ENCODE measurements around the gene SLC36A3. TPM values are rescaled to one million over a fixed set of nuclear protein-coding genes. Genes with fewer than 3 reads are reported as not detected.

Gene SLC36A3
- total RNA-seq, 2 donors from 2014 or later = 0.28 TPM; not detected in 1

DNA sequence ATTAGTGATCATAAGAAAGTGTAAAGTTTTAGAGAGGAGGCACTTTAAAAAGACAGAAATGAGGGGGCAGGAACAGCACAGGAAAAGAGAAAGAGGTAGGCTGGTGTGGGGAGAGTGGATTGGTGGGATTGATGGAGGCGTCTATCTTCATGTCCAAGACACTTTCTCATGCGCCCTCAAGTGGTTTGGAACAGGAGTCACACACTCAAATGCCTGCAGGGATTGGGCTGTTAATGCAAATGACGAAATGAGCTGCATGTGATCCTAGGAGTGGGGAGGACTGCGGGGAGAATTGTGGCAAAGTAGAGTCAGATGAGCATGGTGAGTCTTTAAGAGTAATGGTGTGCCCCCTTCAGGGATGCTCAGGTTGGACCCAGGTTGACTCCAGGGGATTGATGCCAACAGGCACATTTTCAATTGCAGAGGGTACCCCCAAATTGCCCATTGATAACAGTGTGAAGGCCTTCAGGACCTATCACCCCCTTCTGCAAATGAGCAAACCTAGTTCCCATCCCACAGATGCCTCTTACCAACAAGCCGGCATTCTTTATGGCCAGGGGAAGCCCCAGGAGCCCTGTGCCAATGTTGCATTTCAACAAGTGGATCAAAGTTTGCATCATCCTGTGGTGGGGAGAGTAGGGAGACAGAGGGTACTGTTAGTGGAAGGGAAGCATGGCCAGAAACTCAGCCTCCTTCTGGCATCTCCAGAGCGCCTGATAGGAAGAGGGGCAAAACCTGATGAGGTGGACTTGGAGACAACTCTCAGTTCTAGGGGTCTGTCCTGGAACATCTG, 5.3 kb downstream of the SLC36A3 start:
- H3K27ac ChIP-seq = no peak overlapping the region
- TF ChIP-seq POLR2A (IDR thresholded peaks at IDR 0.05) = no peak
- TF ChIP-seq, protein P1, sequence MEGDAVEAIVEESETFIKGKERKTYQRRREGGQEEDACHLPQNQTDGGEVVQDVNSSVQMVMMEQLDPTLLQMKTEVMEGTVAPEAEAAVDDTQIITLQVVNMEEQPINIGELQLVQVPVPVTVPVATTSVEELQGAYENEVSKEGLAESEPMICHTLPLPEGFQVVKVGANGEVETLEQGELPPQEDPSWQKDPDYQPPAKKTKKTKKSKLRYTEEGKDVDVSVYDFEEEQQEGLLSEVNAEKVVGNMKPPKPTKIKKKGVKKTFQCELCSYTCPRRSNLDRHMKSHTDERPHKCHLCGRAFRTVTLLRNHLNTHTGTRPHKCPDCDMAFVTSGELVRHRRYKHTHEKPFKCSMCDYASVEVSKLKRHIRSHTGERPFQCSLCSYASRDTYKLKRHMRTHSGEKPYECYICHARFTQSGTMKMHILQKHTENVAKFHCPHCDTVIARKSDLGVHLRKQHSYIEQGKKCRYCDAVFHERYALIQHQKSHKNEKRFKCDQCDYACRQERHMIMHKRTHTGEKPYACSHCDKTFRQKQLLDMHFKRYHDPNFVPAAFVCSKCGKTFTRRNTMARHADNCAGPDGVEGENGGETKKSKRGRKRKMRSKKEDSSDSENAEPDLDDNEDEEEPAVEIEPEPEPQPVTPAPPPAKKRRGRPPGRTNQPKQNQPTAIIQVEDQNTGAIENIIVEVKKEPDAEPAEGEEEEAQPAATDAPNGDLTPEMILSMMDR (IDR thresholded peaks at IDR 0.05) = peak in 2 of 4 experiments; percentile 31 to 36
- no peaks in the 10 kb centered on the region for H3K4me1 ChIP-seq (replicated peaks)
- H3K27me3 ChIP-seq (replicated peaks; ENCODE audit: insufficient read depth) = no peaks in the 10 kb centered on the region
- no peak overlapping the region for H3K4me3 ChIP-seq
- H3K36me3 ChIP-seq = no peaks in the 10 kb centered on the region
- no peak for DNase-seq (ENCODE audit: low spot score)
- intact Hi-C loops (cut with DNase I) = loop anchor here (10.0 kb wide), 1 partner anchor 113 kb away; no protein-coding TSS in a partner anchor
- no peaks in the 10 kb centered on the region for H3K9me3 ChIP-seq
- WGBS = 65% methylated on average over 6 of the region's 6 CpGs

DNA sequence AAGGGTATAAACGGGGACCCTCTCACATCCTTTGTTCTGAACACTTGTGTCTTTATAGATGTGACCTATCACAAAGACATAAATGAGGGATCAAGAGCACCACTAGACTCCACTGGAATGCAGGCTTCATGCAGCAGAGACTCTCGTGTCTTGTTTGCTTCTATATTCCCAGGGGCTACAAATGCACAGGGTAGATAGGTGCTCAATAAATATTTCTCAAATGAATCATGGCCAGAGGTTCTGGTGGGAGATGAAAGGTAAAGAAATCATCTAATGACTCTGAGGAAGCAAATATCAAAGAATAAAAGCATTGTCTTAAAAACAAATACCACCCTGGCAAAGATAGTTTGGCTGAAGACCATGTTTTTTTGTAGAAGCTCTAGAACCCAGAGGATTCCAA, 6.6 kb downstream of the SLC36A3 start:
- intact Hi-C loops (cut with DNase I) = loop anchor here (10.0 kb wide), 1 partner anchor 112 kb away; no protein-coding TSS in a partner anchor
- WGBS = 63% methylated on average over 2 of the region's 2 CpGs
- Histone ChIP-seq H3K27me3 (replicated peaks; ENCODE audit: insufficient read depth) (no peaks in the 10 kb centered on the region), H3K36me3 (no peaks in the 10 kb centered on the region), H3K4me3 (no peak overlapping the region), H3K9me3 (no peaks in the 10 kb centered on the region), H3K27ac (no peak overlapping the region), H3K4me1 (replicated peaks) (no peaks in the 10 kb centered on the region)
- no peak for TF ChIP-seq POLR2A (IDR thresholded peaks at IDR 0.05)
- TF ChIP-seq POLR2AphosphoS5 (IDR thresholded peaks at IDR 0.05) = no peak
- TF ChIP-seq, protein P1 (IDR thresholded peaks at IDR 0.05) = no peak
- no peak for DNase-seq (ENCODE audit: low spot score)

DNA sequence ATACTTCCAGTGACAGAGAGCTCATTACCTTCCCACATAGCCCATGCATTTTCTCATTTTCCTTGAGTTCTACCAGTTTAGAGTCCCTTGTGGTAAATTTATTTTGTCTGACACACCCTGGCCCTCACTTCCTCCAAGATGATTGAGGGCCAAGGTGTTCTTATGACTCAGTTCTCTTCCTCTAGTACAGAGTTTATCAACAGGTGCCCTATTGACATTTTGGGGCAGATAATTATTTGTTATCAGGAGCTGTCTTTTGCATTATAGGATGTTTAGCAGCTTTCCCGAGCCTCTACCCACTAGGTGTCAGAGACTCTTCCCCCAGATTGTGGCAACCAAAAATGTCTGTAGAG, 7.1 kb downstream of the SLC36A3 start:
- H3K4me3 ChIP-seq = no peak overlapping the region

DNA sequence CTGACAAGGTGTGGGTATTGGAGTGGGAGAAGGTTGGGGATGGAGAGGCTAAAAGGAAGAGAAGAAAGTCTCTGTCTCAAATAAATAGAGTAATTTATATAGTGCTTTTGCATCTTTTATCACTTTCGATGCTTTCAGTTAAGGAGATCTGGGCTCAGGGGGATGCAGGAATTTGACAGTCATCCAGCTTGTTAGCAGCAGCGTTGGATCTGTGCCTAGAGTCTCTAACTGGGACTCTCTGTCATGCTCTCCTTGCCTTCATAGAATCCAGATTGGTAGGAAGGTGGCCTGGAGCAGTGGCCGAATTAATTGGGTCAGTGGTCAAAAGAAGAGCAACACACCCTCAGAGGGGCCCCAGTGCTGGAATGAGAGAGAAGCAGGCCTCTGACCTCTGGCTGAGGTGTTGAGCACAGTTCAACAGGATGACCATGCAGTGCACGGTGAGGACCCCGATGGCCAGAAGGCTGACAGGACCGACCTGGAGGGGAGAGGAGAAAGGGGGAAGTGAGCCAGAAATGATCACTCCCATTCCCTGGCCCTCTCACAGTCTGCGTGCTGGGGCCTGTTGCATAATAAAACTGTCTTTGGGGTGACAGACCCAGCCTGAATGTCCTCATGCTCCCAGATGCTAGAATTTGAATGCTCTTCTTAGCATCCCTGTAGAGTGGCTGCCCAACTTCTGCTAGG, 7.6 kb downstream of the SLC36A3 start:
- TF ChIP-seq POLR2A (IDR thresholded peaks at IDR 0.05) = no peak
- no peak for TF ChIP-seq POLR2AphosphoS5 (IDR thresholded peaks at IDR 0.05)
- TF ChIP-seq, protein P1 (IDR thresholded peaks at IDR 0.05) = no peak
- DNase-seq (ENCODE audit: low spot score) = no peak
- H3K4me1 ChIP-seq (replicated peaks) = no peaks in the 10 kb centered on the region
- no peak overlapping the region for H3K27ac ChIP-seq
- no peaks in the 10 kb centered on the region for H3K27me3 ChIP-seq (replicated peaks; ENCODE audit: insufficient read depth)
- H3K4me3 ChIP-seq = no peak overlapping the region
- H3K9me3 ChIP-seq = no peaks in the 10 kb centered on the region
- intact Hi-C loops (cut with DNase I) = loop anchor here (10.0 kb wide), 1 partner anchor 111 kb away; no protein-coding TSS in a partner anchor
- no peaks in the 10 kb centered on the region for H3K36me3 ChIP-seq
- 19% methylated on average over 7 of the region's 7 CpGs for WGBS

More for the DNA sequence above, 7.1 kb downstream of the SLC36A3 start:
- Histone ChIP-seq H3K27ac (no peak overlapping the region), H3K4me1 (replicated peaks) (no peaks in the 10 kb centered on the region), H3K9me3 (no peaks in the 10 kb centered on the region), H3K27me3 (replicated peaks; ENCODE audit: insufficient read depth) (no peaks in the 10 kb centered on the region), H3K36me3 (no peaks in the 10 kb centered on the region)
- 93% methylated on average over 1 of the region's 1 CpG for WGBS
- no peak for DNase-seq (ENCODE audit: low spot score)
- intact Hi-C loops (cut with DNase I) = loop anchor here (10.0 kb wide), 1 partner anchor 112 kb away; no protein-coding TSS in a partner anchor
- TF ChIP-seq, protein P1 (IDR thresholded peaks at IDR 0.05) = no peak
- TF ChIP-seq POLR2AphosphoS5 (IDR thresholded peaks at IDR 0.05) (no peak), POLR2A (IDR thresholded peaks at IDR 0.05) (no peak)
